Lower leg skin (tissue), 3 donors: ENCODE data around the gene HVCN1.

ENCODE experiments used
- CTCF ChIP-seq, 3 donors: fragments of 450-650 bp; IDR thresholded peaks; one replicate each; pipeline ENCODE4 v1.5.1; 2016; ENCODE audit warnings: antibody characterized with exemption in 3 of 3, mild to moderate bottlenecking in 3 of 3, moderate library complexity in 2 of 3
- POLR2A ChIP-seq, 2 donors: fragments of 450-650 bp; IDR thresholded peaks; one replicate each; pipeline ENCODE4 v1.6.1; 2016 to 2017; ENCODE audit warnings: antibody characterized with exemption in 2 of 2, mild to moderate bottlenecking in 1 of 2, moderate library complexity in 1 of 2

DNA sequence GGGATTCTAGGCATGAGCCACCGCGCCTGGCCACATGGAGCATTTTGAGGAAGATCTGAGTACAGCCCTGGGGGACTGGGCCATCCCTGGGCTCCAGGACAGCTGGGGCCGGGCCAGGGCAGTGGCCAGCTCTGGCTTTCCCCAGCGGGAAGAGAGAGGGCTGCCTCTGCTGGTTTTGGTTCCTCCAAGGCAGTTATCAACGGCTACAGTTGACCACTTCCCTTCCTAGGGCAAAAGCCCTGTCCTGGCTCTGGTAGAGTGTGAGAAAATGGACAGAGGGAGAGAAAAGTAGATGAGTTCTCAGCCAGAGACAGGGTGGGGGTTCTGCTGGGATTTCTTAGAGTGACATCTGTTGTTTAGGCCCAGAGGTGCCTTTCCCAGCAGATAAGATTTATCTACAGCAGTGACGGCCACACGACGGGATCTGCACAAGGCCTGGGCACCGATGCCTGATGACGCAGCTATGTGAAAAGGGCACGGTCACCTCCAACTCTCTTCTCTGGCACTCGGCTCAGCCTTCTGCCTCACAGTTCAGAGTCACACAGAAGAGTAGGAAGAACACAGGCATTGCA is 5.5 kb upstream of the HVCN1 start:
- no peak for TF ChIP-seq CTCF (IDR thresholded peaks at IDR 0.05)
- no peak for TF ChIP-seq POLR2A (IDR thresholded peaks at IDR 0.05)
